HFFc6 (cell line): ENCODE measurements around the gene PQBP1. TPM values are rescaled to one million over a fixed set of nuclear protein-coding genes. Genes with fewer than 3 reads are reported as not detected.
A peak's percentile ranks its signal among the peaks of the same experiment; 100 is the strongest.

Experiments
- DNase-seq: peaks from one replicate; pipeline ENCODE4 v3.0.0-alpha.2; 2018
- H3K27ac Mint-ChIP-seq: 2 replicates; pipeline ENCODE4 v1.8.0; 2020; ENCODE audit warnings: mild to moderate bottlenecking, mixed read lengths
- H3K27me3 Mint-ChIP-seq: 2 replicates; pipeline ENCODE4 v1.8.0; 2021; ENCODE audit warnings: mild to moderate bottlenecking, moderate library complexity, mixed read lengths; ENCODE audit not compliant: insufficient read depth
- H3K36me3 Mint-ChIP-seq: 2 replicates; pipeline ENCODE4 v1.8.0; 2021; ENCODE audit warnings: low read depth, mixed read lengths
- H3K4me1 Mint-ChIP-seq: 2 replicates; pipeline ENCODE4 v1.8.0; 2020; ENCODE audit warnings: low read depth, mixed read lengths
- H3K4me3 Mint-ChIP-seq: 2 replicates; pipeline ENCODE4 v1.8.0; 2020; ENCODE audit warnings: mild to moderate bottlenecking, moderate library complexity, mixed read lengths
- H3K9me3 Mint-ChIP-seq: 2 replicates; pipeline ENCODE4 v1.8.0; 2020; ENCODE audit warnings: mild to moderate bottlenecking, mixed read lengths
- total RNA-seq, 6 experiments: library from RNA; stranded (reverse); fragmentation: NEBNext Ultra II Directional; extraction: Animal tissue kit (Norgen Biotek cat#: 25700); gene quantifications; 2 replicates in 1 of 6; 3 replicates in 5 of 6; pipeline ENCODE4 v1.2.3, GENCODE V29; 2021
- TF ChIP-seq, protein P1 (sequence below): fragments of 200-600 bp; sonication (generic); IDR thresholded peaks from 2 replicates; pipeline ENCODE4 v1.5.0; 2021; ENCODE audit warnings: antibody characterized with exemption, mild to moderate bottlenecking

Gene PQBP1
- total RNA-seq, 6 experiments from 2014 or later: 66.3 to 82.1 (median 71.1) TPM

DNA sequence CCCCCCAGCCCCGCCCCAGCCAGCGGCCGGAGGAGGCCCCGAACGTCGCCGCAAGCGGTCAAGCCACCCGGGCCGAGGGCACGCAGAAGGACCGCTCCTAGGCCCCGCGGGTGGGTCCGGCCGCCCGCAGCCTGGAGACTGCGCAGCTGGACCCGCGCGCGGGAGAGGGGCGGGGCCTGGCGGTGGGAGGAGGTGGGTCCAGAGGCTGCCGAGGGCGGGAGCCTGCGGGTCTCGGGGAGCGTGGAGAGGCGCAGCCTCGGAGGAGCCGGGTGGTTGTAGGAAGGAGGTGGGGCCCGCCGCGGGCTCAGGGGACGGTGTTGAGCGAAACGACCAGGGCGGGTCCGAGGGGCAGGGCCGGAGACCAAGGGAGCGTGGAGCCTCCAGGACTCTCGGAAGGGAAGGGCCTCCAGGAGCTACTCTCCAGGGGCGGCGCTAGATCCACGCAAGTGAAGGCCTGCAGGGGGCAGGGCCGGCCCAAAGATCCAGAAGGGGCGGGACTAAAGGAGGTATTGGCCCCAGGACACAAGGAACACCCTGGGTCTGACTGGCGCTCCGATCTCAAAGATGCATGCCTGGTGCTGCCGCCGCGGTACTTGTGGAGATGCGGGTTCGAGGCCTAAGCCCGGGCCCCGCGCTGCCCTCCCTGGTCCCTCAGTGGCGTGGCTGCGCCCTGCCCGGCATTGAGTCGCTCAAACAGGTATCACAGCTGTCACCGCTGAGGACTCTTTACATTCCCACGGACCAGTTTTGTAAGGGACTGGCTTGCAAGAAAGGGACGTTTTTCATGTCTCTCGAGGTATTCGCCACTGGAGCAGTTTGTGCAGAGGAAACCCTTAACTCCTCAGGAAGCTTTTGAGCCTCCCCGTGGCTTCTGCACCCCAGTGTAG is 6.1 kb upstream of the PQBP1 start:
- Mint-ChIP-seq H3K4me3 (peak overlapping the region; percentile 79), H3K27ac (no peak overlapping the region; the same call in 1 of the 2 replicates), H3K27me3 (peaks cover 6% of the 10 kb centered on the region), H3K36me3 (no peaks in the 10 kb centered on the region), H3K4me1 (peaks cover 6% of the 10 kb centered on the region), H3K9me3 (no peaks in the 10 kb centered on the region)
- TF ChIP-seq, protein P1, sequence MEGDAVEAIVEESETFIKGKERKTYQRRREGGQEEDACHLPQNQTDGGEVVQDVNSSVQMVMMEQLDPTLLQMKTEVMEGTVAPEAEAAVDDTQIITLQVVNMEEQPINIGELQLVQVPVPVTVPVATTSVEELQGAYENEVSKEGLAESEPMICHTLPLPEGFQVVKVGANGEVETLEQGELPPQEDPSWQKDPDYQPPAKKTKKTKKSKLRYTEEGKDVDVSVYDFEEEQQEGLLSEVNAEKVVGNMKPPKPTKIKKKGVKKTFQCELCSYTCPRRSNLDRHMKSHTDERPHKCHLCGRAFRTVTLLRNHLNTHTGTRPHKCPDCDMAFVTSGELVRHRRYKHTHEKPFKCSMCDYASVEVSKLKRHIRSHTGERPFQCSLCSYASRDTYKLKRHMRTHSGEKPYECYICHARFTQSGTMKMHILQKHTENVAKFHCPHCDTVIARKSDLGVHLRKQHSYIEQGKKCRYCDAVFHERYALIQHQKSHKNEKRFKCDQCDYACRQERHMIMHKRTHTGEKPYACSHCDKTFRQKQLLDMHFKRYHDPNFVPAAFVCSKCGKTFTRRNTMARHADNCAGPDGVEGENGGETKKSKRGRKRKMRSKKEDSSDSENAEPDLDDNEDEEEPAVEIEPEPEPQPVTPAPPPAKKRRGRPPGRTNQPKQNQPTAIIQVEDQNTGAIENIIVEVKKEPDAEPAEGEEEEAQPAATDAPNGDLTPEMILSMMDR: peak; percentile 69
- peak; percentile 84 for DNase-seq

DNA sequence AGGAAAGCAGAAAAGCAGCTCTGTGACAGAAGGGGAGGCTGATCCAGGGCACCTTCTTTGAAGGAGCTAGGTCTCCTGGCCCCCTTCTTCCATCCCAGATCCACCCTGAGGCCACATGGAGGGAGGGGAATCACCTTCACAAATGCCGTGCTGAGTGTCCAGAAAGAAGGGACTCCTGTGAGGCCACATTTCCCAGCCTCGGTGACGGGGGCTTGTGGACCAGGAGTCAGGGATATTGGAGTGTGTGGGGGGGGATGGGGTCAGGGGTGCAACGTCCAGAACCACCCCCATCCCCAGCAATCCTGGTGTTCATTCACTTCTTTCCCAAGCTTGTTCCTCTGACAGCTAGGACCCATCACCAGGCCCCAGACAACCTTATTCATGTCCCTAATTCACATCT is 4.8 kb upstream of the PQBP1 start:
- Mint-ChIP-seq H3K4me3 (no peak overlapping the region), H3K27ac (no peak overlapping the region), H3K27me3 (peaks cover 6% of the 10 kb centered on the region), H3K9me3 (no peaks in the 10 kb centered on the region), H3K4me1 (peaks cover 6% of the 10 kb centered on the region), H3K36me3 (no peaks in the 10 kb centered on the region)
- TF ChIP-seq, protein P1: no peak
- DNase-seq: no peak

DNA sequence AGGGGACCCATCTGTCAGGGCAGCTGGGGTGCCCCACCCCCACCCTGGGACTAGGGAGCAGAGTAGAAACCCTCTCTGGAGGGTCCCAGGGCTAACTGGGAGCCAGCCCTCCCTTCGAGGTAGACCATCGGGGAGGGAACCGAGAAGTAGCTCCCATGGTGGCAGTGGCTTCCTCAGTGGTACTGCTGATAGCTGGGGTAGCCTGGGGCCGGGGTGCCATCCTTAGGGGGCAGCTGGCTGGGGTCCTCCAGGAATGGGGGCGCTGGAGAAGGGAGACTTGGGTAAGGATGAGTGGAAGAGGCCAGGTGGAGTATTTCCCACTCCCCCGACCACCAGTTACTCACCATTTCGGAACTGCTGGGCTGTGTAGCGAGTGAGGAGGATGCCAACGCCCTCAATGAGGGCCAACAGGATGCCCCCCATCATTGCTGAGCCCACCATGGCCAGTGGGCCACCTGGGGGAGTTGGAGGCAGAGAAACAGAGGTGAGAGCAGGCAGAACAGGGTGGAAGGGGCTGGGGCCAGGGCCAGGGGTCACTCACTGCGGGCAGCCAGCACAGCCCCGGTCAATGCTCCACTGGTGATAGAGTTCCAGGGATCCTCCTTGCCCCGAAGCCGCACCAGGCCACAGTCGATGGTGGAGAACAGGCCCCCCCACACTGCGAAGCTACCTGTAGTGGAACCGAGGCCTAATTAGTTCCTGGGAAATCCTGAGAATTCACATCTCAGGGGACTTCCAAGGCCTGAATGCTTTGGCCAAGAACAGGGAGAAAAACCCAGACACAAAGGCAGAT is 4.0 kb upstream of the PQBP1 start:
- Mint-ChIP-seq H3K9me3 (no peaks in the 10 kb centered on the region), H3K27me3 (peaks cover 6% of the 10 kb centered on the region), H3K4me1 (peaks cover 6% of the 10 kb centered on the region), H3K36me3 (no peaks in the 10 kb centered on the region), H3K4me3 (no peak overlapping the region), H3K27ac (no peak overlapping the region)
- no peak for DNase-seq
- TF ChIP-seq, protein P1: no peak

DNA sequence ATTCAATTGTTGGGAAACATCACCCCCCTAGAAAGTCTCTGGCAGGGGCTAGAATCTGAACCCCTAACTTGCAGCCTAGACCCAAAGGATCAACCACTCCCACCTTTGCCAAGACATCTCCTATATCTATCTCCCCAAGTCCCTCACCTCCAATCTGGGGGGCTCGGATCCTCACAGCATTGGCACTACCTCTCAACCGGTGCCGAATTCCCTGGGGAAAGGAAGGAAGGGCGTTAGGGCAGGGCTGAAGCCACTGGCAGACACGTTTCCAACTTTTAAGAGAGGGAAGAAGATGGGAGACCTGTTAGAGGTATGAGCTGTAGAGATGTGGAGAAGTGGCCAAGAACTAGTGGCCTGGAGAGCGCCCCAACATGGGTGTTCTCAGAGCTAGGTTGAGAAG is 2.8 kb upstream of the PQBP1 start:
- DNase-seq: no peak
- Mint-ChIP-seq H3K27ac (no peak overlapping the region), H3K4me1 (peaks cover 6% of the 10 kb centered on the region), H3K36me3 (no peaks in the 10 kb centered on the region), H3K4me3 (no peak overlapping the region), H3K27me3 (peaks cover 6% of the 10 kb centered on the region), H3K9me3 (no peaks in the 10 kb centered on the region)
- TF ChIP-seq, protein P1: no peak

DNA sequence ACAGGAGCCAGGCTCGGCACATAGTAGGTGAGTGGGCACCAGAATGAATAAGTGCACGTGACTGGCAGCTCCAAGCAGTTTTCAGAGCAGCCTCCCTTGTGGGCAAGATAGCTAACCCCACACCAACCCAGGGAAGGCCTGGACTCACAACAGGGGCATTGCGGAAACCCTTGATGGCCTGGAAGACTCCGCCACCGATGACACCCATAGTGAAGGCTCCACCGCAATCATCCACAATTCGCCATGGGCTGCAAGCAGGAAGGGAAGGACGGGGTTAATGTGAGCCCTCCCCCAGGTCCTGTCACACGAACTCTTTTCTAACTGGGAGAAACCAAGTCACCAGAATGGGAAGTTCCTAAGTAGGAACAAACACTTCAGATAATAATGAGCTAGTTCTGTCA is 1.1 kb upstream of the PQBP1 start:
- no peaks in the 10 kb centered on the region for H3K9me3 Mint-ChIP-seq
- TF ChIP-seq, protein P1: no peak
- H3K4me3 Mint-ChIP-seq: peak overlapping the region; percentile 96
- peak overlapping the region; percentile 98 for H3K27ac Mint-ChIP-seq
- no peak for DNase-seq
- no peaks in the 10 kb centered on the region; the same call in none of the 2 replicates for H3K27me3 Mint-ChIP-seq
- no peaks in the 10 kb centered on the region for H3K4me1 Mint-ChIP-seq
- no peaks in the 10 kb centered on the region for H3K36me3 Mint-ChIP-seq
